GM18873 (cell line): ENCODE measurements around the gene NHEJ1.
A peak's percentile ranks its signal among the peaks of the same experiment; 100 is the strongest.

ENCODE experiments used
- ATAC-seq: cut with Tn5 transposase; IDR thresholded peaks from one replicate; pipeline ENCODE4 v1.9.1; 2021; ENCODE audit warnings: mild to moderate bottlenecking, moderate library complexity, moderate number of reproducible peaks; ENCODE audit not compliant: unreplicated experiment, low FRiP score

Gene NHEJ1

GRCh38 chr2:219183151-219183772, 22.6 kb upstream of the NHEJ1 start:
- ATAC-seq: no peak

GRCh38 chr2:219182331-219183150, 21.9 kb upstream of the NHEJ1 start:
- ATAC-seq: no peak

GRCh38 chr2:219181531-219181930, 20.9 kb upstream of the NHEJ1 start:
- no peak for ATAC-seq

GRCh38 chr2:219180961-219181360, 20.3 kb upstream of the NHEJ1 start:
- no peak for ATAC-seq

GRCh38 chr2:219179601-219180465, 19.2 kb upstream of the NHEJ1 start:
- no peak for ATAC-seq

- ATAC-seq: peak; percentile 5
These were observed 18.0 kb upstream of the NHEJ1 start for GRCh38 chr2:219178377-219179175.

- ATAC-seq: peak; percentile 28
These were observed 17.1 kb upstream of the NHEJ1 start, which contains the start of gene RETREG2 for GRCh38 chr2:219177552-219178376. RETREG2 (plus strand) TSS chr2:219178275; CDS start chr2:219178353, 78 bp downstream.

GRCh38 chr2:219176818-219177551, 16.4 kb upstream of the NHEJ1 start, which contains the start of gene CNPPD1:
CNPPD1 (minus strand) TSS chr2:219176925; CDS start chr2:219176828, 97 bp downstream.
- peak; percentile 41 for ATAC-seq

- ATAC-seq: peak; percentile 23
These were observed 15.6 kb upstream of the NHEJ1 start for GRCh38 chr2:219175928-219176817.

GRCh38 chr2:219175486-219175885, 14.9 kb upstream of the NHEJ1 start:
- no peak for ATAC-seq

GRCh38 chr2:219174801-219175200, 14.2 kb upstream of the NHEJ1 start:
- ATAC-seq: no peak

GRCh38 chr2:219174146-219174545, 13.5 kb upstream of the NHEJ1 start:
- no peak for ATAC-seq

- ATAC-seq: no peak
These were observed 12.6 kb upstream of the NHEJ1 start for GRCh38 chr2:219173176-219173575.

GRCh38 chr2:219172231-219173154, 11.9 kb upstream of the NHEJ1 start:
- no peak for ATAC-seq

GRCh38 chr2:219171231-219171651, 10.6 kb upstream of the NHEJ1 start:
- ATAC-seq: no peak

- ATAC-seq: no peak
These were observed 9.5 kb upstream of the NHEJ1 start, which contains the start of gene SLC23A3 for GRCh38 chr2:219169930-219170654. SLC23A3 (minus strand) TSS chr2:219170029; CDS start chr2:219169984, 45 bp downstream.
